ENCODE results near the gene ELL.

DNA sequence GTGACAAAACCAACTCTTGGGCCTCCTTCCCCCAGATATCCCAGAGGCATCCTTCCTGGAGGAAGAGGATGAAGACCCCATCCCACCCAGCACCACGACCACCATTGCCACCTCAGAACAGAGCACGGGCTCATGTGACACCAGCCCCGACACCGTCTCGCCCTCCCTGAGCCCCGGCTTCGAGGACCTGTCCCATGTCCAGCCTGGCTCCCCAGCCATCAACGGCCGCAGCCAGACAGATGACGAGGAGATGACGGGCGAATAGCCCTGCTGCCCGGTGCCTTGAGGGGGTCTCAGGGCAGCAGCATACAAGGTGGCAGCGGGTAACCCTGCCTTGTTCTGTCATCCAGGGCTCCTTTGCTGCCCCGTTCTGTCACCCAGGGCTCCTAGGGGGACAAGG, 46.5 kb upstream of the ELL start:
- TF ChIP-seq CTCF (IDR thresholded peaks at IDR 0.05) (no peak), POLR2A (IDR thresholded peaks at IDR 0.05) (no peak), POLR2AphosphoS5 (IDR thresholded peaks at IDR 0.05) (no peak), EP300 (IDR thresholded peaks at IDR 0.05) (no peak)

Measured in sigmoid colon (tissue), 4 donors.